ENCODE results near the gene USP33.

DNA sequence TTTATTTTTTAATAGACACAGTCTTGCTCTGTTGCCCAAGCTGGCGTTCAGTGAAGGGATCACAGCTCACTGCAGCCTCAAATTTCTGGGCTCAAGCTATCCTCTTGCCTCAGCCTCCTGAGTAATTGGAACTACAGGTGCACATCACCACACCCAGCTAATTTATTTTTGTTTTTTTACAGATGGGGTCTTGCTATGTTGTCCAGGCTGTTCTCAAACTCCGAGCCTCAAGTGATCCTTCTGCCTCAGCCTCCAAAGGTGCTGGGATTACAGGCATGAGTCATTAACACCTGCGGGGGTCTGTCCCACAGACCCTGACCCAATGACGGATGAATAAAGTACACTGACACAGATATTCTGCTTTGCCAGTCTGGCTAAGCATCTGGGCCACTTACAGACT is 43.6 kb downstream of the USP33 start:
- TF ChIP-seq POLR2A (IDR thresholded peaks at IDR 0.05) = no peak
- TF ChIP-seq, protein P1, sequence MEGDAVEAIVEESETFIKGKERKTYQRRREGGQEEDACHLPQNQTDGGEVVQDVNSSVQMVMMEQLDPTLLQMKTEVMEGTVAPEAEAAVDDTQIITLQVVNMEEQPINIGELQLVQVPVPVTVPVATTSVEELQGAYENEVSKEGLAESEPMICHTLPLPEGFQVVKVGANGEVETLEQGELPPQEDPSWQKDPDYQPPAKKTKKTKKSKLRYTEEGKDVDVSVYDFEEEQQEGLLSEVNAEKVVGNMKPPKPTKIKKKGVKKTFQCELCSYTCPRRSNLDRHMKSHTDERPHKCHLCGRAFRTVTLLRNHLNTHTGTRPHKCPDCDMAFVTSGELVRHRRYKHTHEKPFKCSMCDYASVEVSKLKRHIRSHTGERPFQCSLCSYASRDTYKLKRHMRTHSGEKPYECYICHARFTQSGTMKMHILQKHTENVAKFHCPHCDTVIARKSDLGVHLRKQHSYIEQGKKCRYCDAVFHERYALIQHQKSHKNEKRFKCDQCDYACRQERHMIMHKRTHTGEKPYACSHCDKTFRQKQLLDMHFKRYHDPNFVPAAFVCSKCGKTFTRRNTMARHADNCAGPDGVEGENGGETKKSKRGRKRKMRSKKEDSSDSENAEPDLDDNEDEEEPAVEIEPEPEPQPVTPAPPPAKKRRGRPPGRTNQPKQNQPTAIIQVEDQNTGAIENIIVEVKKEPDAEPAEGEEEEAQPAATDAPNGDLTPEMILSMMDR (IDR thresholded peaks at IDR 0.05) = no peak
- TF ChIP-seq POLR2AphosphoS5 (IDR thresholded peaks at IDR 0.05) = no peak
- TF ChIP-seq EP300 (IDR thresholded peaks at IDR 0.05; ENCODE audit: low read depth) = no peak
